Liver (tissue), 3 donors: ENCODE measurements around the gene PTPRD.

Experiments
- ATF3 ChIP-seq: IDR thresholded peaks from 2 replicates; pipeline ENCODE4 v1.6.1; 2016; ENCODE audit warnings: antibody characterized with exemption
- CTCF ChIP-seq: fragments of 150-350 bp; IDR thresholded peaks from 2 replicates; pipeline ENCODE4 v1.5.1; 2017; ENCODE audit warnings: improper control_type of control experiment, low read depth, low read length; ENCODE audit not compliant: missing input control
- HNF4G ChIP-seq: IDR thresholded peaks from 2 replicates; pipeline ENCODE4 v1.6.1; 2016; ENCODE audit warnings: antibody characterized with exemption
- MAX ChIP-seq: IDR thresholded peaks from 2 replicates; pipeline ENCODE4 v1.6.1; 2016; ENCODE audit warnings: antibody characterized with exemption
- RAD21 ChIP-seq, 2 donors: IDR thresholded peaks; 2 replicates each; pipeline ENCODE4 v1.6.1; 2016; ENCODE audit warnings: antibody characterized with exemption in 2 of 2, mild to moderate bottlenecking in 2 of 2
- TAF1 ChIP-seq: conservative IDR thresholded peaks from 2 replicates; pipeline ENCODE4 v1.6.1; 2016; ENCODE audit warnings: antibody characterized with exemption, mild to moderate bottlenecking
- YY1 ChIP-seq: IDR thresholded peaks from 2 replicates; pipeline ENCODE4 v1.6.1; 2016; ENCODE audit warnings: antibody characterized with exemption, mild to moderate bottlenecking
- ZBTB33 ChIP-seq: IDR thresholded peaks from 2 replicates; pipeline ENCODE4 v1.6.1; 2016; ENCODE audit warnings: antibody characterized with exemption
- donor health status: healthy.
- donor health status: healthy.

GRCh38 chr9:9846557-9846956, 766.2 kb downstream of the PTPRD start:
- TF ChIP-seq CTCF, result no peak
- no peak for TF ChIP-seq TAF1
- TF ChIP-seq RAD21 (IDR thresholded peaks at IDR 0.05), result no peak
- no peak for TF ChIP-seq MAX
- no peak for TF ChIP-seq ZBTB33
- no peak for TF ChIP-seq ATF3
- no peak for TF ChIP-seq HNF4G
- TF ChIP-seq YY1, result no peak
